Keratinocyte (primary cell): ENCODE data around the gene RAET1E. TPM values are rescaled to one million over a fixed set of nuclear protein-coding genes. Genes with fewer than 3 reads are reported as not detected.

Experiments used
- DNase-seq: peaks from one replicate; pipeline ENCODE4 v3.0.0-alpha.2; 2011; ENCODE audit warnings: low read depth, missing footprints, low spot score
- FAIRE-seq: peaks from 2 replicates; lab custom pipeline; 2011; peaks lifted over from hg19 to GRCh38; lab: Jason Lieb, UNC
- H2AFZ ChIP-seq: 2 replicates; pipeline ENCODE4 v1.6.0; 2012; ENCODE audit warnings: low read length, control low read depth, inconsistent platforms; ENCODE audit not compliant: control insufficient read depth
- H3K27ac ChIP-seq: 2 replicates; pipeline ENCODE4 v1.5.1; 2011; ENCODE audit warnings: low read length; ENCODE audit not compliant: control insufficient read depth, insufficient read depth
- H3K27me3 ChIP-seq: 3 replicates; pipeline ENCODE4 v1.6.0; 2011; ENCODE audit warnings: low read length; ENCODE audit not compliant: control insufficient read depth, insufficient read depth; ENCODE audit errors: extremely low read depth
- H3K36me3 ChIP-seq, 2 experiments: 2 replicates in 1 of 2; 3 replicates in 1 of 2; pipeline ENCODE4 v1.5.1; 2011; ENCODE audit warnings: low read length in 2 of 2, mild to moderate bottlenecking in 1 of 2; ENCODE audit not compliant: control insufficient read depth in 2 of 2, insufficient read depth in 2 of 2; ENCODE audit errors: extremely low read depth in 1 of 2
- H3K4me1 ChIP-seq: 3 replicates; pipeline ENCODE4 v1.5.1; 2011; ENCODE audit warnings: low read length; ENCODE audit not compliant: control insufficient read depth, insufficient read depth; ENCODE audit errors: extremely low read depth
- H3K4me2 ChIP-seq: 3 replicates; pipeline ENCODE4 v1.6.0; 2011; ENCODE audit warnings: low read depth, low read length; ENCODE audit not compliant: control insufficient read depth, insufficient read depth; ENCODE audit errors: extremely low read depth
- H3K4me3 ChIP-seq, 3 experiments: fragments of 200-600 bp in 1 of 3; sonication (generic) in 1 of 3; 2 replicates in 2 of 3; 3 replicates in 1 of 3; pipeline ENCODE4 v1.5.1; 2011 to 2016; ENCODE audit warnings: low read length in 3 of 3, mild to moderate bottlenecking in 3 of 3, control low read depth in 2 of 3, inconsistent platforms in 1 of 3, low read depth in 1 of 3, mixed read lengths in 1 of 3, mixed run types in 1 of 3, moderate library complexity in 1 of 3; ENCODE audit not compliant: control insufficient read depth in 2 of 3, insufficient read depth in 2 of 3; ENCODE audit errors: extremely low read depth in 1 of 3
- H3K79me2 ChIP-seq: 2 replicates; pipeline ENCODE4 v1.6.0; 2012; ENCODE audit warnings: low read length; ENCODE audit not compliant: control insufficient read depth, insufficient read depth
- H3K9ac ChIP-seq: 3 replicates; pipeline ENCODE4 v1.6.0; 2011; ENCODE audit warnings: low read length; ENCODE audit not compliant: control insufficient read depth, insufficient read depth; ENCODE audit errors: extremely low read depth
- H3K9me1 ChIP-seq: 3 replicates; pipeline ENCODE4 v1.6.0; 2011; ENCODE audit warnings: low read length; ENCODE audit not compliant: control insufficient read depth, insufficient read depth; ENCODE audit errors: extremely low read depth
- H3K9me3 ChIP-seq: 2 replicates; pipeline ENCODE4 v1.5.1; 2012; ENCODE audit warnings: low read depth, low read length; ENCODE audit not compliant: control insufficient read depth
- H4K20me1 ChIP-seq: 3 replicates; pipeline ENCODE4 v1.6.0; 2011; ENCODE audit warnings: low read length; ENCODE audit not compliant: control insufficient read depth, insufficient read depth; ENCODE audit errors: extremely low read depth
- CTCF ChIP-seq, 3 experiments: IDR thresholded peaks in 1 of 3; conservative IDR thresholded peaks in 1 of 3; optimal IDR thresholded peaks in 1 of 3; 2 replicates in 2 of 3; 3 replicates in 1 of 3; pipeline versions ENCODE3 to v1.5.1; 2011; ENCODE audit warnings: low read length in 3 of 3, mild to moderate bottlenecking in 3 of 3, moderate library complexity in 2 of 3, control low read depth in 1 of 3, inconsistent platforms in 1 of 3; ENCODE audit not compliant: insufficient read depth in 2 of 3; ENCODE audit errors: extremely low read depth in 1 of 3
- EZH2 ChIP-seq: IDR thresholded peaks from one replicate; pipeline ENCODE4 v1.6.1; 2012; ENCODE audit warnings: inconsistent platforms, mild to moderate bottlenecking, low read length, moderate library complexity
- dilution Hi-C: fragments of 300-500 bp; cut with MboI; formaldehyde crosslinking; loops from one replicate; pipeline ENCODE4 v1.7.0; 2020; ENCODE audit warnings: low sequenced_read_pairs; ENCODE audit not compliant: extremely low pct_ligation_motif_present
- polyA plus RNA-seq, 5 experiments: library from polyadenylated mRNA; depleted of rRNA in 3 of 5; stranded (reverse) in 3 of 5; stranded (forward) in 1 of 5; unstranded in 1 of 5; fragments of >200 nt; gene quantifications; 1 replicate in 1 of 5; 2 replicates in 3 of 5; 3 replicates in 1 of 5; pipeline versions ENCODE4 v1.2.1 to v1.2.3, GENCODE V29; 2011 to 2012; ENCODE audit warnings: missing spikeins in 2 of 5, low read depth in 1 of 5, low replicate concordance in 1 of 5

Gene RAET1E
- polyA plus RNA-seq, 1 donor (not counting 4 experiments of a cell fraction or from before 2014, with no cell fraction given) = 14.0 TPM

- H3K9me3 ChIP-seq = no peaks in the 10 kb centered on the region
- peaks cover 16% of the 10 kb centered on the region for H3K27me3 ChIP-seq
- no peaks in the 10 kb centered on the region for H3K36me3 ChIP-seq
- no peak for FAIRE-seq
- H2AFZ ChIP-seq = no peak overlapping the region
- H3K9ac ChIP-seq = no peak overlapping the region
- no peak overlapping the region for H3K27ac ChIP-seq
- peaks cover 10% of the 10 kb centered on the region for H3K4me1 ChIP-seq
- no peaks in the 10 kb centered on the region for H3K9me1 ChIP-seq
- TF ChIP-seq CTCF (optimal IDR thresholded peaks at IDR 0.05 in 1 of 3, IDR thresholded peaks at IDR 0.05 in 1 of 3, conservative IDR thresholded peaks at IDR 0.05 in 1 of 3; ENCODE audit: extremely low read depth in 1 of 3, insufficient read depth in 2 of 3, low read length in 3 of 3) (no peak), EZH2 (no peak)
- dilution Hi-C loops = no loop called here
- no peaks in the 10 kb centered on the region for H4K20me1 ChIP-seq
- no peak for DNase-seq
- no peak overlapping the region for H3K4me2 ChIP-seq
- no peaks in the 10 kb centered on the region for H3K79me2 ChIP-seq
- no peak overlapping the region for H3K4me3 ChIP-seq
These were observed 37.3 kb upstream of the RAET1E start for GRCh38 chr6:149935246-149935645.

- H3K36me3 ChIP-seq = no peaks in the 10 kb centered on the region
- no peaks in the 10 kb centered on the region for H3K9me3 ChIP-seq
- H3K9ac ChIP-seq = no peak overlapping the region
- dilution Hi-C loops = no loop called here
- no peaks in the 10 kb centered on the region for H3K9me1 ChIP-seq
- H3K4me2 ChIP-seq = no peak overlapping the region
- FAIRE-seq = peak; percentile 70
- no peaks in the 10 kb centered on the region for H3K79me2 ChIP-seq
- no peak for TF ChIP-seq EZH2
- peak; percentile 36 to 78 (median 48) for TF ChIP-seq CTCF (optimal IDR thresholded peaks at IDR 0.05 in 1 of 3, IDR thresholded peaks at IDR 0.05 in 1 of 3, conservative IDR thresholded peaks at IDR 0.05 in 1 of 3; ENCODE audit: extremely low read depth in 1 of 3, insufficient read depth in 2 of 3, low read length in 3 of 3)
- H3K4me3 ChIP-seq = no peak overlapping the region
- no peak overlapping the region for H3K27ac ChIP-seq
- H3K4me1 ChIP-seq = peaks cover 10% of the 10 kb centered on the region
- H4K20me1 ChIP-seq = no peaks in the 10 kb centered on the region
- H2AFZ ChIP-seq = no peak overlapping the region
- H3K27me3 ChIP-seq = peaks cover 19% of the 10 kb centered on the region
- DNase-seq = peak; percentile 49
These were observed 36.6 kb upstream of the RAET1E start for GRCh38 chr6:149934249-149935156.
